GM19468 (cell line): ENCODE data around the gene RSAD1.
A peak's percentile ranks its signal among the peaks of the same experiment; 100 is the strongest.

Source experiments
- ATAC-seq: cut with Tn5 transposase; IDR thresholded peaks from one replicate; pipeline ENCODE4 v1.9.1; 2021; ENCODE audit warnings: mild to moderate bottlenecking, moderate library complexity, moderate number of reproducible peaks; ENCODE audit not compliant: unreplicated experiment; ENCODE audit errors: extremely low read depth

The RSAD1 gene

DNA sequence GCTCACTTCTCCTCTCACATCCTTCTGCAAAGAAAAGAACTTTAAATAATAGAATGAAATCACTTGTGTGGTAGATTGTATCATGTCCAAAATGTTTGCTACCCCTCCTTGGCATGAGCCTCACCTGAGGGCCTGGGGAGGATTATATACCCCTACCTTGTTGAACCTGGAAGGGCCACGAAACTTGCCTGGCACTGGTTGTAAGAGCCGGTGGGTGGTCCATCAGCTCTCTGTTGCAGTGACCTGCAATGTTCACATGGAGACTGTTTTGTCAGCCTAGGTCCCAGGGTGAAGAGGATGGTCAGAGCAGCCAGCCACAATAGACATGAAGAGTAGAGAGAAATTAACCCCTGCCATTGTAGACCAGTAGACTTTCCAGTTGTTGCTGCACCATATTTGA, 10.2 kb downstream of the RSAD1 start:
- no peak for ATAC-seq

DNA sequence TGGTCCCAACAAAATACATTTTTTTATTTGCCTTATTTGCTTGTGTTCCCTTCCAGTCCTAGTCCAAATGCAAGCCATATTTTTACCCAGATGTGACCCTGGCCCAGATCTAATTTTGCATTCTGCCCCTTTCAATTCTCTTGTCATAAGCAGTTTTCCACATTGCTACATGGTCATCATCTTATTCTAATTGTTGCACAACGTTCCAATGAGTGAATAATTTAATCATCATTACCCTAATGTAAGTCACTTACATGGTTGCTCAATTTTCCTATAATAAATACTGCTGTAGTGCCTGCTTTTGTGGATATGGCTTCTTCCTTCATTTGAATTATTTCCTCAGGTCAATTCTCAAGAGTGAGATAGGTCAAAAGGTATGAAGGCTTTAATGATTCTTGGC, 12.8 kb downstream of the RSAD1 start:
- no peak for ATAC-seq

DNA sequence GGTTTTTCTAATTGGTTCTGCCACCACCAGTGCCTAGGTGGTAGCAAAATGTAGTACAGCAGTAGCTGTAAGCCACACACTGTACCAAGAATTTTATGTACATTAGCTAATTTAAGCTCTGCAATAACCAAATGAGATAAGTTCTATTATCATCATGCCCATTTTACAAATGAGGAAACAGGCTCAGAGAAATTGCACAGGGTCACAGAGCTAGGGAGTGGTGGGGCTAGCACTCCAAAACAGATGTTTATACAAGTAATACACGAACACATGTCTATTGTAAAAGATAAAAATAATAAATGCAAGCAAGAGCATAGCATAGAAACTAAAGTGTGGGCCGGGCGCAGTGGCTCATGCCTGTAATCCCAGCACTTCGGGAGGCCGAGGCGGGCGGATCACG, 13.6 kb downstream of the RSAD1 start:
- ATAC-seq = no peak

DNA sequence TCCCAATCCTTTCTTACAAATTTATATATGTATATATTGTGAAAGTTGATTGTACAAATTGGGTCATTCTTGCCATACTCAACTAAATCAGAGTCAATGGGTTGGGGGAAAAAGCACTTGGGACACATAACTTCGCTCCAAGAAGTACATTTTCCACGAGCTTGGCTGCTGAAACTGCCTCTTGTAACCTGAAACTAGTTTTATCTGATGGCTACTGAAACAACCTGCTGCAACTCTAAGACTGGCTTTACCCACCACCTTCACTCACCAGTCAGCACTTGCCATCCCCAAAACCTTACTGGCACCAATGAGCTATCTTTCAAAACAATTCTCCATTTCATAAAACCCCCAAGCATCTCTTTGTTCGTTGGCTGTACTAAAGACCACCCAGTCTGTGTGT, 15.1 kb downstream of the RSAD1 start:
- no peak for ATAC-seq

DNA sequence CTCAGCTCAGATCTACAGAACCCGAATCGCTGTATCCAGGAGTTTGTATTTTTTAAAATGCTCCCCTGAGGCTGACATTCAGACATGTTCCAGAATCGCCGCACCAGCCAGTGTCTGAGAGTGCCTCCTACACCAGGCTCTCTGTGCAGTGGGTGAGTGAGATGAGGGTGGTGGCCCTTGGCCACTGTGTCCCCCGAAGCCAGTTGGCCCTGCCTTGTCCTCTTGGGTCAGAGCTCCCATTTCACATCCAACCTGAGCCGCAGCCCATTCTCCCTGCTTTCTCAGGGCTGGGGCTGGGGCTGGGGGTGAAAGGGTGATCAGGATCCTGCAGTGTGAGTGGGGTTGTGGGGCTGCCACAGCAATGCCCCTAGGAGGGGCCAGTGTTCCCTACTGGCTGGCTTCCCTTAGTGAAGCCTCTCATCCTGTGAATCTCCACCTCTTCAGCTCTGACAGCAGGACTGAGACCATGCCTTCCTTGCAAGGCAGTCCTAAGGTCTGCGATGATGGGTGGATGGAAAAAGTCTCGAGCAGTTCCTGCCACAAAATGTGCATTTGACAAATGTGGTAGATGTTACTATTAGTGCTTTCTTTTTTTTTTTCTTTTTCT, 16.7 kb downstream of the RSAD1 start:
- ATAC-seq = no peak

DNA sequence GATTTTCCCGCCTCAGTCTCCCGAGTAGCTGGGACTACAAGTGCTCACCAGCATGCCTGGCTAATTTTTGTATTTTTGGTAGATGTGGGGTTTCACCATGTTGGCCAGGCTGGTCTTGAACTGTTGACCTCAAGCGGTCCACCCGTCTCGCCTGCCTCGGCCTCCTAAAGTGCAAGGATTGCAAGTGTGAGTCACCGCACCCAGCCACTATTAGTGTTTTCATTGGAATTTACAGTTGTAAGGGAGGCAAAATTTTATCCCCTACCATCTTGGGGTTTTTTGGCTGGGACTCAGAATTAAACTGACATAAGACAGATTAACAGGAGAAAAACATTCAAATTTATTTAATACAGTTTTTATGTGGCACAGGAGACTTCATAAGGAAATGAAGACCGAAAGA, 17.3 kb downstream of the RSAD1 start:
- ATAC-seq = no peak

DNA sequence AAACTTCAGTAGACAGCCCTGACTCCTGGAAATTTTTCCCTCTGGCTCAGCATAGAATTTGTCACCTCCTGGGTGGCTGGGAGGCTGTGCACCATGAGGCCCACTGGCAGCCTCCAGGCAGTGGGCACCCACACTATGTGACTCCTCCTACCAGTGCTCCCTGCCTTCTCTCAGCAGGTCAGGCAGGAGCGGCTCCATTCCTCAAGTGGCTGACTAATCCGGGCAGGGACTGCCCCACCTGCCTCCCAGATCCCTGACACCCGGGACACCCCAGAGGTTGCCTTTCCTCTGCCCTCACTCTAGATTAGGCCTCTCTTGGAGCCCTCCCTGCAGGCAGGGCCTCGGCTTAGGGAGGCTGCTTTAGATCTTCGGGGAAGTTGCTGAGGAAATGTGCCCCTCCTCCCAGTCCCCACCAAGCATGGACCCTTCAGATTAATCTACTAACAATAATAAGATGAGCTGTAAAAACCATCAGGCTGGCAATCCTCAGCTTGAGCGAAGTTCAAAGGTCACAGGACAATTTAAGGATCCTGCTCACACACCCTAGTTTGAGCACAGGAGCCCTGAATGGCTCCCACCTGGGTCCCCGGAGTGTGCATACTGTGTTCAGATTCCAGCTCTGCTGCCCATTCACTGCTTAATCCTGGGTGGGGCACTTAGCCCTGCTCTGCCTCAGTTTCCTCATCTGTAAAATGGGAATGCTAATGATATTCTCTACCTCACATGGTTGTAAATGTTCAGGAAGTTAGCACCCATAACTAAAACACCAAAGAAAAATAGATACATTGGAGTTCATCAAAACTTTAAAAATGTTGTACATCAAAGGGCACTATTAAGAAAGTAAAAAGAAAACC, 19.6 kb downstream of the RSAD1 start:
- ATAC-seq = no peak

DNA sequence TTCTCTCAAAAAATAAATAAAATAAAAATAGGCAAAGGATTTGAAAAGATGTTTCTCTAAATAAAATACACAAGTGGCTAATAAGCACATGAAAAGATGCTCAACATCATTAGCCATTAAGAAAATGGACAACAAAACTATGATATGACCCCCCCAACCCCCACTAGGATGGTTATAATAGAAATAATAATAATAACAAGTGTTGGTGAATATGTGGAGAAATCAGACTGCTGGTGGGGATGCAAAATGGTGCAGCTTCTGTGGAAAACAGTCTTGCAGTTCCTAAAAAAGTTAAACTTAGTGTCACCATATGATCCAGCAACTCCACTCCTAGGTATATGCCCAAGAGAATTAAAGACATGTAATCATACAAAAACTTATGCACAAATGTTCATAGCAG, 20.6 kb downstream of the RSAD1 start:
- no peak for ATAC-seq

DNA sequence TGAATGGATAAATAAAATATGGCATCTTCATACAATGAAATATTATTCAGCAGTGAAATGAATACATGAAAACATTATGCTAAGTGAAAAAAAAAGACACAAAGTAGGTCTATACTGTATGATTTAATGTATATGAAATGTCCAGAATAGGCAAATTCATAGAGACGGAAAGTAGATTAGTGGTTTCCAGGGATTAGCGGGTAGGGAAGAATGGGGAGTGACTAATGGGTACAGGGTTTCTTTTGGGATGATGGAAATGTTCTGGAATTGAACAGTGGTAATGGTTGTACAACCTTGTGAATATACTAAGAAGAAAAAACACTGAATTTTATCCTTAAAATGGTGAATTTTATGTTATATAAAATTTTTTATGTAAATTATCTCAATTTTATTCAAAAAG, 21.1 kb downstream of the RSAD1 start:
- ATAC-seq = no peak

DNA sequence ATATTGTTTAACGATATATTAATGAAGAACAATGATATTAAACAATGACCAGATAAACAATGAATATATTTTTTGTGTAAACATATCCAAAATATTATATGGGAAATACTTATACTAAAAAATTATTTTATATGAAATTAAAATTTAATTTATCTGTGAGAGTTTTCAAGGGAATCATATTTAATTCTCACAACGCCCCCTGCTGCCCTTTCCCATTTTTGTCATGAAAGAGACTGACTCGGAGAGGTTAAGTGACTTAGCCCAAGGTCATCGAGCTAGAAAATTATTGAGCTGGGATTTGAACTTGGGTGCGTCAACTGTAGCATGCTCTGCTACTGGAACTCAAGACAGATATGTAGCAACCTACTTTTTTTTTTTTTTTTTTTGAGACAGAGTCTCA, 22.4 kb downstream of the RSAD1 start:
- ATAC-seq = no peak

DNA sequence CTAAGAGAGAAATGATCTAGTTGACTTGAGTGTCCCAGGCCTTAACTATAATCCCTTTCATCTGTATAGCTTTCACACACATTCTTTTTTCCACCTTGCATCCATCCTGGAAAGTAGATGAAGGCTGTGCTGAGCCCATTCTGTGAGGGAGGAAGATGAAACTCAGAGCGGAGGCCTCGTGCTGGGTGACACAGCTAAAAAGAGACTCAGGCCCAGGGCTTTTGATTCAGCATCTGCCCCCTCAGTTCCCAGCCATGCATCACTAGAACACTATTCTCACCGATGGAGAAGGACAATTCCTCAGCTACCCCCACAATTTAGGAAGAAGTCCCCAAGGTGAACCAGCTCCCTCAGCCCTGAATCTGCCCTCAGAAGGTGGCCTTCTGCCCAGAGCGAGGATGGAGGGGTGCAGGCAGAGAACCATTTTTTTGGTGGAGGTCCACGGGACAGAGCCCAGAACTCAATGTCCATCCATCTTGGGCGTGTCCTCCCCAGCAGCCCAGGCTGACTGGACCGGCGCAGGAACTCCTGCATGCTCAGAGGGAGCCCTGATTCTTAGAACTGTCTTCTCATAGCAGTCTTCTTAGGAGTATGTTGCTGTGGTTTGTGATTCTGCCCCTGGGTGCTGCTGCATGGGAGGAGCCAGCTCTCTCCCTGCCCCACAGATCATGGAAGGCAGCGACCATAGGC, 23.8 kb downstream of the RSAD1 start:
- no peak for ATAC-seq

DNA sequence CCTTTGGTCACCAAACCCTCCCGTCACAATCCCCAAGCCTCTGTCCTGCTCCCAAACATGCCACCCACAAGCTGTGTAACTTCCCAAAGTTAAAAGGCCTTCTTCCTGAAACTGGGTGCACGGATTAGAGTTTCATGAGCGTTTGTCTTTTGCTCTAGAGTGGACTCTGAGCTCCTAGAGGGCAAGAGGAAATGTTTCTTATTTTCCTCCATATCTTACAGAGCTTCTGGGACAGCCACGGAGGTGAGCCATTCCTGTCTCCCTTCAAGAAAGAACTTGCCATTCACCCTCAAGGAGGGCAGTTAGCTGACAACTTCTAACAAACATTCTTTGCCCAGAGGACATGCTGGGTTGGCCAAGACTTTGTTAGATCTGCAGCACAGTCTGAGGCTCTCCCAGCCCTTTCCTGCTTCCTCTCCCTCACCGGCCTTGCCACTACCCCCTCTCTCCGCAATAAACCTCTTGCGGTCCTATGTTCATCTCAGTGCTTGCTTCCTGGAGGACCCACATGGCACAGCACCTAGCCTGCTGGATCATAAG, 27.0 kb downstream of the RSAD1 start:
- no peak for ATAC-seq

DNA sequence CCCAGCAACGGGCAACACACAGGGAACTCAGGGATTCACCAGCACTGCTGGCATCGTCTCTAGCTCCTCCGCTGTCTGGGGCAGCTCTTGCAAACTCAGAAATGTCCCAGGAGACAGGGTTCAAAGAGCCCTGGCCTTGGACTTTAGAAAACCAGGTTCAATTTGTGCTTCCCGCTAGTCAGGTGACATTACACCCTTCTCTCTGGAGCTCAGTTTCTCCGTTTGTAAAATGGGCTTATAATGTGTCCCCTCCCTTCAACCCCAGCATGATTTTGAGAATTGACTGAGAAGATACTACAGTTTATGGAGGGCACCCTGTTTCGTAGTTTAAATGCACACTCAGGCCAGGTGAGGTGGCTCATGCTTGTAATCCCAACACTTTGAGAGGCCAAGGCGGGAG, 27.6 kb downstream of the RSAD1 start:
- ATAC-seq = no peak

DNA sequence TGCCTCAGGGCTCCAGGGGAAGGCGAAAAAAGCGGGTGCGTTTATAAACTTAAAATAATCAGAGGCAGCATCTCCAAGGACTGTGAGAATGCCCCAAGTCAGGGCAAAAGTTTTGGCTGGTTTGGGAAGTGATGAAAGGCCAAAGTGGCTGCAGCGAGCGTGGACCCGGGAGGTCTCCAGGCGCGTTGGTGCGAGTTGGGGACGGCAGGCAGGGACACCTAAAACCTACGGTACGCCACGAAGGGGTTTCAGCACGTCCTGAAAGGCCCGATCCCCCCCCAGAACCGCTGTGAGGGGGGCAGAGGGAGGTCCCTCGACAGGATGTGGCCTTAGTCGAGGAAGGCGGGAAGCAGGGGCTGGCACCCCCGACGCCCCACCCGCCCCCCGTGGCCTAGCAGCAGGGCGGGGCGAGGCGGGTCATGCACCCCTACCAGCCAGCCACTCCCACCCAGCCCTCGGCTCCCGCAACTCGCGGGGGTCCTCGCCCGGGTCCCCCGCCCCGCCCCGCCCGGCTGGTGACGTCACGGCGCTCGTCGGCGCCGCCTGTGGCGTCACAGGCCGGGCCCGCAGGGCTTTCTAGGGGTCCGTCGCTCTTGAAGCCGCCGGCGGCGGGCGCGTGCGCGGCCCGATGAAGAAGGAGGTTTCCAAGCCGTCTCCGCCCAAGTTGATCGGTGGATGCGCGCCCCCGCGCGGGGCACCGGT, 29.4 kb downstream of the RSAD1 start, which contains the start of gene MYCBPAP:
Gene MYCBPAP, plus strand, starts transcription at position 569 of the 702 bp plus-strand sequence. CDS start 236 bp downstream, outside the sequence.
- peak; percentile 24 for ATAC-seq

DNA sequence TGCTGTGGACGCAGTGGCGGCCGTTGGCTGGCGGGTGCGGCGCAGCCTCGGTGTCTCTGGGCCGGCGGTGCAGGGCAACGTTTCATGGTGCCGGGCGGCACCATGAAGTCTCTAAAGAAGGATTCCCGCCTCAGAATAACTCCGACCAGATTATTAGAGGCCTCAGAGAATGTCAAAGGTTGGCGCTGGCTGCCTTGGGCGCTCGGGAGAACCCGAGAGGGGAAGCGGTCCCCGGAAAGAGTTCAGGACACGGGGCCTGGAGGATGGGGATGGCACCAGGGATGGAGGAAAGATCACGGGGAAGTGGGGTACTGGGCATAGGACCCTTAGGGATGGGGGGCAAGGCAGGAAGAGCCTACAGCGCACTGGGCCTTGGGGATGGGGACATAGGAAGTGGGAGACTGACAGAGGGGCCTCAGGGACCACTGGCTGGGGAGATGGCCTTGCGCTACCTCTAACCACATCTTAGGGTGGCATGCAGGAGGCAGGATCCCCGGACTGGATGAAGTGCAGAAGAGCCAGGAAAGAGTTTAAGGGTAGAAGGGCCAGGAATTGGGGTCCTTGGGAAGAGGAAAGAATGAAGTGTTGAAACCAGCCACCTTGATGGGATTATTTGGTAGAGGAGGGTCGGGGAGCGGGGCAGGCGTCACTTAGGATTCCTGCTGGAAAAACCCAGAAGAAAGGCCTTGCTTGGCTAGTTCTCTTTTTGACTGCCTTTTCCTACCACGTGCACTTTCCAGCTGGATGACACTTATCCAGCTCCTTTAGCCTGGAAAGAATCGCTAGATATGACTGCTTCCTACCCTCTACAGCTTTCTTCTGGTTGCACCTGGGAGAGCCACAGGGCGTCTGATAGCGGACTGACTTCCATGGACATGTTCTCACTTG, 30.2 kb downstream of the RSAD1 start:
- ATAC-seq = no peak

DNA sequence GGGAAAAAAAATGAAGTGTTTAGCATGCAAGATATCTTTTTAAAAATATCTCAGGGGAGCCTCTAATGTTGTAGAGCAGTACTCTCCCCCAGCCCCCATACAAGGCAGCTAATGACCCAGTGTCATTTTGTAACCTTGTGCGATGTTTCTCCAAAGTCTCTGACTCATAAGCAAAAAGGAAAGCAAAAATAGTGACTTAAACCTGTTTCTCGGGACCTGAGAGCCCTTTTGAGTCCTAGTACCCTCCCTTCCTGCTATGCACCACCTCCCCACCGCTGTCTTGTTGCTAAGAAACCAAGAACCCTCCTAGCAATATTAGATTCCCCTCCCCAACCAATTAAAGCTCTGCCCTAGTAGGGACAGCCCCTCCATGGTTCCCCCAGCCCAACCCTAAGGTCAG, 32.4 kb downstream of the RSAD1 start:
- ATAC-seq = peak; percentile 63

DNA sequence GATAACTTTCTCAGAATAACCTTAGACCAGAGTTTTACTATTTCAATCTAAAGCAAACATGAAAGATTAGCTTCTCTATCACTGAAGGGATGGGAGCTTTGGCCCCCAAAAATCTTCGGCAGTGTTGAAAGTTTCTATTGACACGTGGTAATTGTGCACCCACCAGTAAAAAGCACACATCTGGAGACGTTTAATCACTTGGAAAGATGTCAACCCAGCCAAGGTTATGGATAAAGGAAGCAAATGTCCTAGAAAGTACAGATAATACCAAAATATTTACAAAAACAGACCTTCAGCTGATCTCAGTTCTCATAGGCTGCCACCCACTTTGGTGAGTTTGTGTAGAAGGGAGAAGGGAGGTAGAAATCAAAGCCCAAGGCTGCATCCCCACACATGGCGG, 34.8 kb downstream of the RSAD1 start:
- ATAC-seq = no peak

DNA sequence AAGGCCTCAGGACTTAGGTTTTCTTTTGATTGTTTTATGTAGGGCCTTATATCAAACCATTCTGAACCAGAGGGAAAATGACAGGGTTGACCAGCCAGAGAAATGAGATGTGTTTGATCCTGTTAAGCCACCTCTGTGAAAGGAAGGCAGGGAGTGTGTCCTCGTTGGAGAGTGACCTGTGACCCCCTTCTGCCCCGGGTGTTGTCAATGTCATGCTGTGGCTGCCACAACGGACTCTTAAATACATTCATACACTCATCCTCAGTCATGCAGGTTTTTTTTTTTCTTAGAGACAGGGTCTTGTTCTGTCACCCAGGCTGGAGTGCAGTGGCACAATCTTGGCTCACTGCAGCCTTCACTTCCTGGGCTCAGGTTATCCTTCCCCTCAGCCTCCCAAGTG, 35.7 kb downstream of the RSAD1 start:
- no peak for ATAC-seq

DNA sequence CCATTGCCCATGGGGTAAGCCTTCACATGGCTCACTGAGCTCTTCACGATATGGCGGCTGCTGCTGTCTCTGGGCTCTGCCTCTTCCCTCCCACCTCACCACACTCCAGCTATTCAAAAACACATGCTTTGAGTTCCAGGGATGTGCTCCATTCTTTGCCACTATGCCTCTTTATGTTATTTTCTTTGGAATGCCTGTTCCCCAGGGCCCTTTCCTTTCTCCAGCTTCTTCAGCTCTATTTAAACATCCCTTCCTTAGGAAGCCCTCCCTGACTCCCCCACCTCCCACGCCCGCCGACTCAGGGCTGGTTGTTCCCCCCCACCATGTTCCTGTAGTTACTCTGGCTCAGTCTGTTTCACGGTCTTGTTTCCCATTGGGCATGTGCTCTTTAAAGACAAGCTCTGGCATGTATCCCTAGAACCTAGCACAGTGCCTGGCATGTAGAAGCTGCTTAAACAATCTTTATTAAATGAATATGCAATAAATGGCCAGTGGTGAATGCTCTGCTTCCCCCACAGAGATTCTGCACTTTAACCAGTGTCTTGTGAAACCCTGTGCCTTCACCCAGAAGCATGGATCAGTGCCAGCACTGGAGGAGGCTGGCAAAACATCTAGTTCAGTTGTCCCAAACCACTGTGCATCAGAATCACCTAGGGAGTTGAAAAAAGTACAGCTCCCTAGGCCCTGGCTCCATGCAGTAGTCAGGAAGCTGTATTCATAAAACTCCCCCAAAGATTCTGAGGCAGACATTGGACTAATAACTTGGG, 36.5 kb downstream of the RSAD1 start:
- ATAC-seq = no peak
